Uterine smooth muscle cell (primary cell): ENCODE results near the gene ABCG5. TPM values are rescaled to one million over a fixed set of nuclear protein-coding genes. Genes with fewer than 3 reads are reported as not detected.

Source experiments
- total RNA-seq: library from RNA; depleted of rRNA; stranded (reverse); fragments of >200 nt; gene quantifications from 2 replicates; pipeline ENCODE4 v1.2.3, GENCODE V29; 2014

ABCG5 gene
- total RNA-seq: not detected in 2 replicates

GRCh38 chr2:43838560-43839267 is at the start of gene ABCG5, which contains the start of gene ABCG8:
Gene ABCG5 (minus strand): TSS chr2:43838839. CDS start chr2:43838679, 160 bp downstream.
Gene ABCG8 (plus strand): TSS chr2:43838971. CDS start chr2:43839054, 83 bp downstream.

GRCh38 chr2:43773876-43774613 is 64.6 kb downstream of the ABCG5 start, which contains the start of gene DYNC2LI1:
Gene DYNC2LI1 (plus strand): TSS chr2:43774039. CDS start chr2:43774139, 100 bp downstream.

Other genes with a start within 250 kb of the ABCG5 start
- 30.4 and 33.6 TPM in 2 replicates for gene THADA, start 242.8 kb downstream of the ABCG5 start, total RNA-seq
- 11.7 and 20.6 TPM in 2 replicates for gene PLEKHH2, start 201.6 kb downstream of the ABCG5 start, total RNA-seq
- gene C1GALT1C1L, start 162.4 kb downstream of the ABCG5 start, total RNA-seq: 0.50 and 2.0 TPM in 2 replicates
- gene DYNC2LI1, start 64.8 kb downstream of the ABCG5 start, total RNA-seq: 24.8 and 28.0 TPM in 2 replicates
- gene ABCG8, start 132 bp upstream of the ABCG5 start, total RNA-seq: not detected in 2 replicates
- 76.1 and 87.0 TPM in 2 replicates for gene LRPPRC, start 157.2 kb upstream of the ABCG5 start, total RNA-seq